ENCODE results near the gene RAB7B.

RAB7B gene

GRCh38 chr1:205972491-205973168 lies 30.6 kb downstream of the RAB7B start:
- DNase-seq = no peak

GRCh38 chr1:205972081-205972480 lies 31.1 kb downstream of the RAB7B start:
- DNase-seq = no peak

DNA sequence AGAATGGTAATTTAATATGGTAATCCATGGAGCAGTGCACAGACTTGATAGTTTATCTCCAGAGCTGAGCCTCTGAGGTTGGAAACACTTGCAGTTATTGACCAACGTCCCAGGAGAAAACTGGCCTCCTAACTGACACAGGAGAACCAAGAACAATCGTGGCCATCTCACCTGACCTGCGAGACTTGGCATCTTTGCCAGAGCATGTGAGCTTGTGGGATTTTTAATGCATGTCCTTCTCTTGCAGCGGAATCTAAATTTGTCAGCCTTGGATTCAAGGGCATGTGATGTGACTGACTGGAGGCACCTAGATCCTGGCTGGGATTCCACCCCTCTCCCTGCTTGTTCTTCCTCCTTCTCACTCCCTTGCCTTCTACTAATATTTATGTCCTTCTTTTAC lies 32.1 kb downstream of the RAB7B start:
- no peak for DNase-seq

GRCh38 chr1:205970486-205970885 lies 32.7 kb downstream of the RAB7B start:
- no peak for DNase-seq

DNA sequence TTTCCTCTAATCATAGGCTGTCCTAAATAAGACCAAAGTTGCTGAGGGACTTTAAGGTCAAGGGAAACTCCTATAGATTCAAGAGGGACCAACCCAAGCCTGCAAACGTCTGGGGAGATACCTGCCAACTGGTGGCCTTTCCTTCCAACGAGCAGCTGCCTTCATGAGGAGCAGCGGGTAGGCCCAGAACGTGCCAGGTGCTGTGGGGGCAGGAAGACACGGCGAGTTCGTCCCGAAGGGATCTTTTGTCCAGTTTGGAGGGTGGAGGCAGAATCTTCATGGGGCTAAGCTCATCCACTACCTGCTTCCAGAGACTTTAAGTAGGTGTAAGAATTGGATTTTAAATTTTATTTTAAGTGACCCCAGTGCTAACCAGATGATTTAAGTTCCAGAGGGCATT lies 34.0 kb downstream of the RAB7B start:
- no peak for DNase-seq

GRCh38 chr1:205967554-205968335 lies 35.5 kb downstream of the RAB7B start:
- DNase-seq = no peak

- DNase-seq = no peak
Measured at GRCh38 chr1:205965036-205965884, 37.9 kb downstream of the RAB7B start.

- no peak for DNase-seq
Measured at GRCh38 chr1:205963352-205964155, 39.6 kb downstream of the RAB7B start.

GRCh38 chr1:205962821-205963221 lies 40.4 kb downstream of the RAB7B start:
- DNase-seq = no peak

DNA sequence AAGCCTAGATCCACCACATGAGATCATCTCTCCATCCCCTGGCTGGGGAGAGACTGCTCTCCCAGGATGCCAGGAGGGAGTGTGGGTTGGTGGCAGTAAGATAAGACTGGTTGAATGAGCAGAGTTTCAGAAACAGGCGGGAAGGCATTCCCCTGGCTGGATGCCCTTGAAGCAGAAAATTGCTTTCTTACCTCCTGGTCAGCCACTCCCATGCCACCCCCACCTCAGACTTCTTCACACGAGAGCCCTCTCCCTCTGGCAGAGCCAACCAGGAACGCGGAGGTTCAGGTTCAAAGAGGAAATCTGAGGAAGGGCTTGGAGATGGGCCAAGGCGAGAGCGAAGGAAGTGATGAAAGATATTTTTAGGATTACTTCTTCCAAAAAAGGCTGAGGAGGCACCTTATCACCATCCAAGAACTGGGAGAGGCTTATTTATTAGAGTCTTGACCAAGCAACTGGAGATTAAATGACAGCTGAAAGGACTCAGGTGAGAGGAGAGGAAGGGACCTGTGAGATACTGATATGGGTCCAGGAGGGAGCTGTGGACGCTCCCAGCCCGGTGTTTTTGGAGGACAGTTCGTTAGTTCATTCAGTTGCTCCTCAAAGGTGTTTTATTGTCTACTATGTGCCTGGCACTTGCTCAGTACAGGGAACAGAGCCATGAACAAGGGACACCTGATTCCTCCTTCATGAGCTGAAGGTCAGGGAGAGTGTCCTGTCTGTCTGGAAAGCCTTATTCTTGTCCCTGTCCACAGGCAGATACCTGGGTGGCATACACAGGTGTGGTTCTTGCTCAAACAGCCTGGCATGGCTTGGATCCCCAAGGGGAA lies 41.0 kb downstream of the RAB7B start:
- DNase-seq = no peak

GRCh38 chr1:205961405-205961804 lies 41.8 kb downstream of the RAB7B start:
- no peak for DNase-seq

- DNase-seq = no peak
Measured at GRCh38 chr1:205959789-205960188, 43.4 kb downstream of the RAB7B start.

DNA sequence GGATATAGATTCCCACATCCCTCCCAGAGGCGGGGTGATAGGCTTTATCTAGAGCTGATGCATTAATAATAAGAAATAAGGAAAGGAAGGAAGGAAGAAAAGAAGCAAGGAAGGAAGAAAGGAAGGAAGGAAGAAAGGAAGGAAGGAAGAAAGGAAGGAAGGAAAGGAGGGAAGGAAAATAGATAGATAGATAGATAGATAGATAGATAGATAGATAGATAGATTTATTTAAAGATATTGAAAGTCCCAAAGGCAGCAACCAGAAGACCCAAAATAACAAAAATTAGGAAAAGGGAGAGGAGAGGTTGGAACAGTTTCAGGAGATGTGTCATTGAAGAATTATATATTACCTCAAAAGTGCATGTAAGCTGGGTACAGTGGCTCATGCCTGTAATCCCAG lies 47.7 kb downstream of the RAB7B start:
- no peak for DNase-seq

GRCh38 chr1:205954819-205955404 lies 48.3 kb downstream of the RAB7B start:
- no peak for DNase-seq

GRCh38 chr1:205951746-205952145 lies 51.4 kb downstream of the RAB7B start:
- DNase-seq = no peak

DNA sequence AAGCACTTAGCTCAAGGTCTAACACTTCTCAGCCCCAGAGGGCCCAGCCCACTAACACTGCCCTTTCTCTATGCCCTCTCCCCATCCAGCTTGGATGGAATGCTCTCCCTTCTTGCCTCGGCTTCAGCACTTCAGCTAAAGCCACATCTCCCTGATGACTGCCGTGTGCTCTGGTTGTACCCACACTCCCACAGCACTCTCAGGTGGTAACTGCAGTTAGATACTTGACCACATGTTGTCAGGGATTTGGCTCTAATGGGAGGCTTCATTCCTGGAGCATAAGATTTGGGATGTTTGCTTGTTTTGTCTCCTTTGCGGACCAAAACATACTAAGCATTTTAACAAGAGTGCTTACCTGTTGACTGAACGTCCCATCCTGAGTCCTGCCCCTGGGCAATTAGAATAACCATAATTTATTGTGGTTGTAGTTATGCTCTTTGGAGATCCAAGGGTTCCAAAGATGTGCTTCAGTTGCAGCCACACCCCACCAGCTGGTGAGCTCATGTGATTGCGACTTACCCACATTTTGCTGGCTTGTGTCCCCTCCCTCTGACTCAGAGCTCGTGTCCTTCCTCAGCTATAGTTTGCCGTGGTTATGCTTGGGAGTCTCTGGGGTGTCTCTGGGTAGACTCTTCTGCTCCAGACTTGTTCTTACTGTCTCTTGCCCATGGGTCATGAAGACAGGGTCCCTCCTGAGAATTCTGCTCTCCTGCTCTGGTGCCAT lies 52.2 kb downstream of the RAB7B start:
- DNase-seq = no peak

GRCh38 chr1:205950280-205950679 lies 52.9 kb downstream of the RAB7B start:
- DNase-seq = no peak

DNA sequence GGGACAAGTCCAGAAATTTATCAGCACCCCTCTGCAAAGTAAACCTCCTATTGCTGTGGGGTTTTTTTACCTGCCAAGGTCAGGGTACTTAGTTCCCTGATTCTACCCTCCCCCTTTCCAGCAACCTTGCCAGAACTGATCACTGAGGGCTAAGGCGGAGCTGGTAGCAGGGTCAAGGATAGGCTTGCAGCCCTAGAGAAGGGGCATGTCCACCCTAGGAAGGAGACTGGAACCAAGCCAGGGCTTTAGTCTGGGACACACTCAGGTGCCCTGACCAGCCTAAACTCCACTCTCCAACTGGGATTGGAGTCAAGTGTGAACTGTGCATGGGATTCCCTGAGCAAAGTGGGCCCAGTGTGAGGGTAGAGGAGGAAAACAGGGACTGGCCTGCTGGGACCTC lies 53.4 kb downstream of the RAB7B start:
- DNase-seq = no peak

DNA sequence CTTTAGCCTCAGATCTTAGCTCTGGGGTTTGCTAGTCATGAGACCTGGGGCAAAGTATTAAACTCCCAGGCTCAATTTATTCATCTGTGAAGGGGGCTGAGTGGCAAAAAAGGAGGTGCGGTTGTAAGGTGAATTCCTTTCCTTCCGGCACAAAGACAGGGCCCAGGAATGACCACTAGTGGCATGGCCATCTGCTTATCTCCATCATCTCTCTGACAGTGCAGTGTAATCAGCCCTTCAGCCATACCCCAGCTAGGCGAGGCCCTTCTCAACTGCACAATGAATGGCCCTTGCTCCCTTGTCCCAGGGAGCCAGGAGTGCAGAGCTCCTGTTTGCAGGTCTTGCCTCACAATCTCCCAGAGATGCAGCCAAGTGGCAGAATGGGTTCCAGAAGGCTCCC lies 54.3 kb downstream of the RAB7B start:
- no peak for DNase-seq

GRCh38 chr1:205948039-205948438 lies 55.2 kb downstream of the RAB7B start:
- no peak for DNase-seq

- DNase-seq = no peak
Measured at GRCh38 chr1:205947024-205947423, 56.2 kb downstream of the RAB7B start.

Measured in effector CD8-positive, alpha-beta T cell (primary cell).